Activated CD4-positive, alpha-beta memory T cell treated with anti-CD3 and anti-CD28 coated beads for 36 hours (primary cell): ENCODE measurements around the gene CYCS. TPM values are rescaled to one million over a fixed set of nuclear protein-coding genes. Genes with fewer than 3 reads are reported as not detected.

Experiments
- CTCF ChIA-PET: fragments of 350-600 bp; sonication (Branson Sonifier 250); formaldehyde crosslinking; loops from one replicate; lab custom pipeline; 2021; ENCODE audit warnings: antibody characterized with exemption, inconsistent platforms; lab: Charles Lee
- POLR2A ChIA-PET: fragments of 350-600 bp; sonication (Branson Sonifier 250); formaldehyde crosslinking; loops from one replicate; lab custom pipeline; 2021; ENCODE audit warnings: antibody characterized with exemption; lab: Charles Lee
- DNase-seq: peaks from one replicate; pipeline ENCODE4 v3.0.0-alpha.2; 2020
- H3K27ac Mint-ChIP-seq: one replicate; pipeline ENCODE4 v1.8.0; 2021; ENCODE audit warnings: mixed read lengths
- H3K27me3 Mint-ChIP-seq: one replicate; pipeline ENCODE4 v1.8.0; 2021; ENCODE audit warnings: mixed read lengths
- H3K36me3 Mint-ChIP-seq: one replicate; pipeline ENCODE4 v1.8.0; 2021; ENCODE audit warnings: mixed read lengths
- H3K4me1 Mint-ChIP-seq: one replicate; pipeline ENCODE4 v1.8.0; 2021; ENCODE audit warnings: low read depth, mixed read lengths
- H3K4me3 Mint-ChIP-seq: one replicate; pipeline ENCODE4 v1.8.0; 2021; ENCODE audit warnings: mild to moderate bottlenecking, mixed read lengths
- H3K9me3 Mint-ChIP-seq: one replicate; pipeline ENCODE4 v1.8.0; 2021; ENCODE audit warnings: mixed read lengths
- intact Hi-C: fragments of 100-400 bp; cut with micrococcal nuclease; formaldehyde crosslinking; loops from one replicate; pipeline ENCODE4 v1.15.1; 2023
- total RNA-seq, 2 experiments: library from RNA; stranded (reverse); gene quantifications; one replicate each; pipeline ENCODE4 v1.2.3, GENCODE V29; 2021

Gene CYCS
- total RNA-seq, 2 experiments from 2014 or later, result 199 to 207 TPM

DNA sequence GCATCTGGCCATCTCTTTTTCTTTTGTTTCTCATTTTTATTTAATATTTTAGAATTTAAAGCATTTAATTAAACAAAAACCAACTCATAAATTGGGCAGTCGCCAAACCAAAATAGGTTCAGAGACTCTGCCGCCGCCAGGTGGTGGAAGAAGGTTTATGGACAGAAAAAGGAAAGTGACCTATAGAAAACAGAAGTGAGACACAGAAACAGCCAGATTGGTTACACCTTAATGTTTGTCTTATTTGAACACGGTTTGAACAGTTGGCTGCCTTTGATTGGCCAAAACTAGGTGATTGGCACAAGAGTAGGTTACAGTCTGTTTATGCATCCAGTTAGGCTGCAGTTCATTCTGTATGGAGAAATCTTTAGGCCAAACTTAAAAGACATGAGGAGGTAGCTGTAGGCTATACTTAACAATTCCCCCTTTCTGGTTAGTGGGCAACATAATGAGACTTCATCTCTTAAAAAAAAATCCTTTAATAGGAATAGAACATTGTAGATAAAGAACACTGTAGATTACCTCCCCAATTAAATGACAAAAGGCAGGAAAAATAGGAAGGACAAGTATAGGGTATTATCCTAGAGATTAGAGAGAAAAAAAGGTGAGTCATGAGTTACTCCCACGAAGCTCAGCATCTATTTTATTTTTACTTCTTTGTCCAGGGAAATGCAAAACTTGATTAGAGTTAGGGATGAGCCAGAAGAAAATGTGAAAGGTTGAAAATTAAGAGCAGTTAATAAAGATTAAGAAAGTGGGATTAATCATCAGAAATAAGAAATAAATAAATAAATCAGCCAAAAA, 23.9 kb upstream of the CYCS start:
- no peaks in the 10 kb centered on the region for H3K27me3 Mint-ChIP-seq
- ChIA-PET CTCF (interaction anchor here (0.9 to 3.5 kb wide), 3 partner anchors 12 to 55 kb away, joined by 3 to 17 read pairs (median 5); no protein-coding TSS in a partner anchor), POLR2A (no interaction called here)
- DNase-seq, result no peak
- H3K4me3 Mint-ChIP-seq, result no peak overlapping the region
- H3K4me1 Mint-ChIP-seq, result peaks cover 15% of the 10 kb centered on the region
- H3K9me3 Mint-ChIP-seq, result no peaks in the 10 kb centered on the region
- H3K27ac Mint-ChIP-seq, result no peak overlapping the region
- H3K36me3 Mint-ChIP-seq, result peaks cover 7% of the 10 kb centered on the region
- intact Hi-C loops, result no loop called here

DNA sequence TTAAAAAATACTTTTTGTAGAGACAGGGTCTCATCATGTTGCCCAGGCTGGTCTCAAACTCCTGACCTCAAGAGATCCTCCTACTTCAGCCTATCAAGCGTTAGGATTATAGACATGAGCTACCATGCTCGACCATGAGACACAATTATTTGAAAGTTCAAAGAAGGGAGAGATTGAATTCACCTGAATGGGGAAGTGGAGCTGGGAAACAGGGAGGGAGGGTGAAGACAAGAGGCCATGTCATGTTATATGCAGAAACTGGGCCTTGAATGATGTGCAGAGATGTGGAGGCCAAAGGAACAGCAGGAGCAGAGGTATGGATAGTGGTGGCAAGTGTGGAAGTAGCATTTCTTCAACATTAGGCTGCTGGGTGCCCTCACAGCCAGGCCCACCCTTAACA, 18.7 kb upstream of the CYCS start:
- no peak overlapping the region for H3K27ac Mint-ChIP-seq
- ChIA-PET POLR2A (no interaction called here), CTCF (no interaction called here)
- H3K27me3 Mint-ChIP-seq, result no peaks in the 10 kb centered on the region
- intact Hi-C loops, result no loop called here
- DNase-seq, result no peak
- peaks cover 5% of the 10 kb centered on the region for H3K36me3 Mint-ChIP-seq
- no peak overlapping the region for H3K4me3 Mint-ChIP-seq
- H3K4me1 Mint-ChIP-seq, result no peaks in the 10 kb centered on the region
- H3K9me3 Mint-ChIP-seq, result no peaks in the 10 kb centered on the region

DNA sequence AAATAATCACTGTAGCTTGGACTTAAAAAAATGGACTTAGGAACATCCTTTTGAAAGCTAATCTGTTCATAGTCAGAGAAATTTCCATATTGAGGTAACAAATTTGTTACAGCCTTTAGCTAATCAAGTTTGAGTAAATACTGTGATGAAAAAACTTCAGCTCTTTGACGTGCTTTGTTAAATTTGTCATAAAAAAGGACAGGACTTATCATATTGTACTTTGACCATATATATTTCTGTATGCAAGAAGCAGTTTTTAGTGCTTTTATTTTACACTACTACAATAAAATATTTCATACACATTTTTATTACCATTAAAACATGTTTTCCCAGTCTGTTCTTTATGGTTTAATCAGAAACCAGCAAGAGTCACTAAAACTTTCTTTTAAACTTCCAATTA, 14.5 kb upstream of the CYCS start:
- H3K4me3 Mint-ChIP-seq, result no peak overlapping the region
- H3K36me3 Mint-ChIP-seq, result peaks cover 2% of the 10 kb centered on the region

DNA sequence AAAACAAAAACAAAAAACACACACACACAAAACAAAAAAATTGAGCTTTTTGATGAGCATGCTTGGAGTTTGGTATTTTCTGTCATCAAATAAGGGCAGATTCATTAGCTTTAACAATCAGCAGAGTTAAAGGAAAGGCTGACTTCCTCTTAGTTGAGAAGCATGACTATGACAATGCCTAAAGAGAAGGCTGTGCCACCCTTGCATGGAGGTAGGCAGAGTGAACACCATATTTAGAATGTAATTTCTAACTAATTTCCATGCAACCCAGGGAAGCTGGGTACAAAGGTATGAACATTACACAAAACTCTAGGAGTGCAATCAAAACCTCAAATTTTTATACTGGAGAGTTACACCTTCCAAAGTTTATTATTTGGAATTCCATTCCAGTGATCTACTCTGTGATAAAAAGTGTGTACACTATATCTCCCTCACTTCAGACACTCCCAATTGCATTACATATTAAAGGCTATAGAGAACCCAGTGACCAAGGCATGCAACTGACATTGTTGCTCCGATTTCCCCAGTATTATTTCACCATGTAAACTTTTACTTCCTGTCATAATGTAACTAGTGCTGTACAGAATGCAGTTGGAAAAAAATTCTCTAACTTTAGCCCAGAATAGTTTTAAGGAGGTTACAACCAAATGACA, 9.4 kb upstream of the CYCS start:
- POLR2A ChIA-PET, result no interaction called here

More for the DNA sequence above, 14.5 kb upstream of the CYCS start:
- no peaks in the 10 kb centered on the region for H3K9me3 Mint-ChIP-seq
- no peak overlapping the region for H3K27ac Mint-ChIP-seq
- CTCF ChIA-PET, result interaction anchor here (0.6 kb wide), 1 partner anchor 22 kb away, joined by 3 read pairs; no protein-coding TSS in a partner anchor
- POLR2A ChIA-PET, result no interaction called here
- DNase-seq, result no peak
- H3K27me3 Mint-ChIP-seq, result no peaks in the 10 kb centered on the region
- no peaks in the 10 kb centered on the region for H3K4me1 Mint-ChIP-seq
- intact Hi-C loops, result no loop called here

GRCh38 chr7:25132430-25132829, 7.4 kb upstream of the CYCS start:
- peaks cover 2% of the 10 kb centered on the region for H3K36me3 Mint-ChIP-seq
- no peak for DNase-seq
- CTCF ChIA-PET, result no interaction called here
- H3K4me1 Mint-ChIP-seq, result peaks cover 8% of the 10 kb centered on the region
- H3K4me3 Mint-ChIP-seq, result no peak overlapping the region
- no peaks in the 10 kb centered on the region for H3K27me3 Mint-ChIP-seq
- no peaks in the 10 kb centered on the region for H3K9me3 Mint-ChIP-seq
- intact Hi-C loops, result no loop called here
- POLR2A ChIA-PET, result no interaction called here
- H3K27ac Mint-ChIP-seq, result no peak overlapping the region

More for the DNA sequence above, 9.4 kb upstream of the CYCS start:
- Mint-ChIP-seq H3K9me3 (no peaks in the 10 kb centered on the region), H3K4me3 (no peak overlapping the region), H3K27ac (no peak overlapping the region), H3K4me1 (peaks cover 8% of the 10 kb centered on the region), H3K27me3 (no peaks in the 10 kb centered on the region), H3K36me3 (peaks cover 2% of the 10 kb centered on the region)
- CTCF ChIA-PET, result interaction anchor here (0.6 kb wide), 1 partner anchor 75 kb away, joined by 4 read pairs; no protein-coding TSS in a partner anchor
- no peak for DNase-seq
- intact Hi-C loops, result no loop called here

- intact Hi-C loops, result no loop called here
- CTCF ChIA-PET, result interaction anchor here (0.7 to 1.7 kb wide), 3 partner anchors 9 to 53 kb away, joined by 3 to 5 read pairs (median 3); a partner anchor contains a TSS
- H3K9me3 Mint-ChIP-seq, result no peaks in the 10 kb centered on the region
Measured at GRCh38 chr7:25126751-25127150, 1.7 kb upstream of the CYCS start.

DNA sequence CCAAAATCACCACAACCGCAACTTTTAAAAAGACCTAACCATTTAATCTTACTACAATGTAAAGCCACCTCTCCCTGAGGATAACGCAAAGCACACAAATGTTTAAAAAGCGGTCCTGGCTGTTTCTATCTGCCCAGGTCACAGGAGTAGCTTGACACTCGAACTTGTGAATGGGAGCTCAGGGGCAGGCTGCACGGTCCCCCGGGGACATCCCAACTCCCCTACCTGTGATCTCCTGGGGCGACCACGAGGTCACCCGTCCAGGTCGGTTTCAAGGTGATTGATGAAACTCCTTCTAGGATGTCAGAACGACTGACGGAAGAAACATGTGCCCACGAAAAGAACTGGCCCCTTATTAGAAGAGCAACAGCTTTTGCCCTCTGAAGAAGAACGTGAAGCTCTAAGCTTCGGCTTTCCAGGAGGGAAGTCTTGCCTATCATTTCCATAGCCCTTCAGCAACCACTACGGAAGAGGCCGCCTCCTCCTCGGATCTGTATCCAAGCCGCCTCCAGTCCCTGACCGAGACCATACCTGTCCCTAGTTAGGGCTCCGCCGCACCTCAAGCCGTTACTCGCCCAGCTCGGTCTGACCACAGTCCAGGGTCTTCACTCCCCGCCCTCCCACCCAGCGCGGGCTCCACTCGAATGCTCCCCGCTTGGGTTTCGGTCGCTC, 459 bp downstream of the CYCS start:
- no peaks in the 10 kb centered on the region for H3K27me3 Mint-ChIP-seq
- peak overlapping the region; percentile 100 for H3K4me3 Mint-ChIP-seq
- ChIA-PET POLR2A (interaction anchor here (0.6 to 1.4 kb wide), 5 partner anchors 9 to 551 kb away, joined by 3 to 7 read pairs (median 3); partner anchors contain the start of genes OSBPL3 and PALS2), CTCF (interaction anchor here (1.0 to 2.1 kb wide), 4 partner anchors 26 to 312 kb away, joined by 5 to 8 read pairs (median 6); no protein-coding TSS in a partner anchor)
- peak; percentile 32 for DNase-seq
- peaks cover 26% of the 10 kb centered on the region for H3K4me1 Mint-ChIP-seq
- H3K9me3 Mint-ChIP-seq, result no peaks in the 10 kb centered on the region
- intact Hi-C loops, result loop anchor here (1.0 to 2.0 kb wide), 9 partner anchors 26 to 1076 kb away; partner anchors contain the start of genes CBX3, HNRNPA2B1, OSBPL3 and PALS2
- H3K27ac Mint-ChIP-seq, result peak overlapping the region; percentile 100
- H3K36me3 Mint-ChIP-seq, result peaks cover 41% of the 10 kb centered on the region

More at GRCh38 chr7:25126751-25127150, 1.7 kb upstream of the CYCS start:
- no peak overlapping the region for H3K27ac Mint-ChIP-seq
- H3K4me1 Mint-ChIP-seq, result peaks cover 22% of the 10 kb centered on the region
- no peak for DNase-seq
- no peak overlapping the region for H3K4me3 Mint-ChIP-seq
- no peaks in the 10 kb centered on the region for H3K27me3 Mint-ChIP-seq
- POLR2A ChIA-PET, result no interaction called here
- H3K36me3 Mint-ChIP-seq, result peaks cover 31% of the 10 kb centered on the region

DNA sequence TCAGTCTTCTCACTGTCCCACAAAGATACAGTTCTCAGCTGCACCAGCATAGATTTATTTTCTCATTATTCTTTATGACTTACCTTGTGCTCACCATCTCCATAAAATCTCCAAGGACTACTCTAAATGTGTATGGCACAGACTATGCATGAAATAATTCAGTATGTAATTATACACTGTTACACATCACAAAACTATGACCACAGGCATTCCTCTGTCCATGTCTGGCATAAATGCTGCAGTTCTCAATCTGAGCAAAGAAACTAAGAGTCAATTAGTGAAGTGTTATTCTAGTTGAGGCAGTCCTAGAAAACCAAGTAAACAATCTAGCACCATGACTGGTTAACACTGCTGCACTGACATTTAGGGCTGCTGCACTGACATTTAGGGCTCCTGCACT, 2.7 kb downstream of the CYCS start:
- ChIA-PET POLR2A (no interaction called here), CTCF (interaction anchor here (1.1 kb wide), 1 partner anchor 23 kb away, joined by 5 read pairs; no protein-coding TSS in a partner anchor)
- Mint-ChIP-seq H3K27me3 (no peaks in the 10 kb centered on the region), H3K36me3 (peaks cover 47% of the 10 kb centered on the region), H3K27ac (peak overlapping the region; percentile 31), H3K4me1 (peaks cover 48% of the 10 kb centered on the region), H3K9me3 (no peaks in the 10 kb centered on the region), H3K4me3 (no peak overlapping the region)
- DNase-seq, result no peak
- intact Hi-C loops, result no loop called here

- peaks cover 47% of the 10 kb centered on the region for H3K36me3 Mint-ChIP-seq
- DNase-seq, result no peak
- ChIA-PET CTCF (interaction anchor here (1.1 kb wide), 1 partner anchor 23 kb away, joined by 5 read pairs; no protein-coding TSS in a partner anchor), POLR2A (no interaction called here)
- H3K27ac Mint-ChIP-seq, result no peak overlapping the region
- intact Hi-C loops, result no loop called here
- no peaks in the 10 kb centered on the region for H3K9me3 Mint-ChIP-seq
- peaks cover 54% of the 10 kb centered on the region for H3K4me1 Mint-ChIP-seq
- H3K4me3 Mint-ChIP-seq, result no peak overlapping the region
- H3K27me3 Mint-ChIP-seq, result no peaks in the 10 kb centered on the region
Measured at GRCh38 chr7:25121599-25121998, 3.5 kb downstream of the CYCS start.

DNA sequence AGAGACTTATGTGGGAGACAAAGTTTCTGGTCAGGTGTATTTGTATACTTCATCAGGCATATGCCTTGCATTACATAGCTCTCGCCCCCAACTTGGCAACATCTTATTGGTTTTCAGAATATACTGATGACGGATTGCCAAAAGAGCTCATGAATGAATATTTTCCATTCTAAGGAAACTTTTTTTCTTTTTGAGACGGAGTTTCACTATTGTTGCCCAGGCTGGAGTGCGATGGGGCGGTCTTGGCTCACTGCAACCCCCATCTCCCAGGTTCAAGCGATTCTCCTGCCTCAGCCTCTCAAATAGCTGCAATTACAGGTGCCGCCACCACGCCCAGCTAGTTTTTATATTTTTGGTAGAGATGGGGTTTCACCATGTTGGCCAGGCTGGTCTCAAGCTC, 6.0 kb downstream of the CYCS start:
- no peak for DNase-seq
- H3K4me1 Mint-ChIP-seq, result peaks cover 56% of the 10 kb centered on the region
- ChIA-PET POLR2A (interaction anchor here (1.1 kb wide), 2 partner anchors 298 to 325 kb away, joined by 3 read pairs; no protein-coding TSS in a partner anchor), CTCF (interaction anchor here (0.6 to 0.7 kb wide), 2 partner anchors 19 to 1638 kb away, joined by 3 read pairs; no protein-coding TSS in a partner anchor)
- no peak overlapping the region for H3K4me3 Mint-ChIP-seq
- peaks cover 36% of the 10 kb centered on the region for H3K36me3 Mint-ChIP-seq
- intact Hi-C loops, result loop anchor here (5.0 kb wide), 1 partner anchor 197 kb away; no protein-coding TSS in a partner anchor
- H3K9me3 Mint-ChIP-seq, result no peaks in the 10 kb centered on the region
- H3K27me3 Mint-ChIP-seq, result no peaks in the 10 kb centered on the region
- no peak overlapping the region for H3K27ac Mint-ChIP-seq

- Mint-ChIP-seq H3K4me3 (no peak overlapping the region), H3K9me3 (no peaks in the 10 kb centered on the region), H3K4me1 (peaks cover 48% of the 10 kb centered on the region), H3K27ac (peak overlapping the region; percentile 79), H3K36me3 (peaks cover 27% of the 10 kb centered on the region), H3K27me3 (no peaks in the 10 kb centered on the region)
- ChIA-PET CTCF (interaction anchor here (0.6 to 2.9 kb wide), 5 partner anchors 18 to 306 kb away, joined by 3 to 9 read pairs (median 4); a partner anchor contains a TSS), POLR2A (interaction anchor here (0.5 to 1.1 kb wide), 4 partner anchors 297 to 782 kb away, joined by 3 read pairs; no protein-coding TSS in a partner anchor)
- intact Hi-C loops, result loop anchor here (5.0 kb wide), 1 partner anchor 196 kb away; no protein-coding TSS in a partner anchor
- DNase-seq, result no peak
Measured at GRCh38 chr7:25118048-25118753, 6.9 kb downstream of the CYCS start.
